ENCODE results near the gene STRN4. TPM values are rescaled to one million over a fixed set of nuclear protein-coding genes. Genes with fewer than 3 reads are reported as not detected.

The STRN4 gene
- total RNA-seq, 1 experiment from 2014 or later = 107 TPM

DNA sequence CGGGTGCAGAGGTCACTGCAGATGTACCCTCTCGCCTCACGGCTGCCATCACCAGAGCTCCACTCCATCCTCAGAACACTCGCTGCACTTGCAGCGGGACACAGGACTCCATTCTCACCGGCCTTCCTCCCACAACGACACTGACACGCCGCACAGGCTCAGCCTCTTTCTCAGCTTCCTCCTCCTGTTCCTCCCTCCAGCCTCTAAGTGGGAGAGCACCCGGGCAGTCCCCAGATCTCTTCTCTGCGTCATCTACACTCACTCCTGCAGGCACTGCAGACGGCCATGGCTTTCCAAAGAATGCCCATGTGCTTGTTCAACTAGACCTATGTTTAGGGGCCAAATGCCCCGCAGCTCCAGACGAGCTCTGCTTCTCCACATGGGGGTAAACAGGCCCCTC is 14.7 kb downstream of the STRN4 start:
- CTCF ChIA-PET = interaction anchor here (0.6 to 1.3 kb wide), 2 partner anchors 70 to 419 kb away, joined by 3 to 4 read pairs; partner anchors contain the start of gene DACT3
- peaks cover 91% of the 10 kb centered on the region for H3K79me2 ChIP-seq (ENCODE audit: insufficient read depth, low read length)

DNA sequence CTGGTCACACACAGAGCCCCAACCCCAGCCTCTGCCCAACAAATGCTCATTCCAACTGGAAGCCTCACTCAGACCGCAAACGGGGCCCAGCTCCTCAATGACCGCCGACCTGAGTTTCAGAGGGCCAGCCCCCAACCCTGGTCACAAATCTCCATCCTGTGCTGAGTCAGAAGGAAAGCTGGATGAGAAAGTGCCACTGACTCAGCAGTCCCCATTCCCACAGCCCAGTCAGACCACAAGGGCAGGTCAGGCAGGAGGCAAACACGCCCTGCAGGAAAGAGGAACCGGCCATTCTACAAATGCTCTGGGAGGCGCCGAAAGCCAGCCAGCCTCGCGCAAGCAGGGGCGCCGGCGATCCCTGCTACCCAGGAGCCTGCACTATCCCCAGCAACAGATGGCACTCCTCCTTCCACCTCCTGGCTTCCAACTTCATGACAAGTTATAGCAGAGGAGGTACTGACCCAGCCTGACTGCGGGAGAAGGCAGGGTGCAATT is 15.2 kb downstream of the STRN4 start:
- Histone ChIP-seq H3K36me3 (ENCODE audit: control insufficient read depth in 1 of 2, insufficient read depth in 2 of 2, low read length in 2 of 2) (peaks cover 51 to 54% of the 10 kb centered on the region in 2 experiments), H3K27me3 (ENCODE audit: insufficient read depth, low read length) (no peaks in the 10 kb centered on the region), H3K9me3 (ENCODE audit: control insufficient read depth in 1 of 2, insufficient read depth in 1 of 2, low read depth in 1 of 2, low read length in 2 of 2) (no peaks in the 10 kb centered on the region), H4K20me1 (ENCODE audit: insufficient read depth) (peaks cover 9% of the 10 kb centered on the region; the same call in 1 of the 2 replicates), H3K9me2 (ENCODE audit: insufficient read depth) (no peaks in the 10 kb centered on the region), H3K79me2 (ENCODE audit: insufficient read depth, low read length) (peaks cover 90% of the 10 kb centered on the region), H3K4me2 (ENCODE audit: low read length) (no peak overlapping the region), H2AFZ (ENCODE audit: low read depth, low read length, poor library complexity, severe bottlenecking) (no peak overlapping the region), H3K4me3 (replicated peaks in 1 of 2; ENCODE audit: low read depth in 1 of 2, low read length in 2 of 2) (no peak overlapping the region), H3K27ac (ENCODE audit: low read depth, low read length) (peak overlapping the region; percentile 28; the same call in 1 of the 2 replicates), H3K9ac (ENCODE audit: low read length) (no peak overlapping the region), H3K4me1 (ENCODE audit: control insufficient read depth in 1 of 2, insufficient read depth in 2 of 2, low read length in 2 of 2) (peaks cover 0 to 16% of the 10 kb centered on the region in 2 experiments; a peak in 2 of 4 replicates)
- no TSS peak for BruUV-seq (replicated peaks)
- intact Hi-C loops (cut with micrococcal nuclease) = no loop called here
- DNase-seq (ENCODE audit: low read depth, low spot score) = no peak
- ChIA-PET CTCF (interaction anchor here (0.6 to 1.3 kb wide), 3 partner anchors 17 to 419 kb away, joined by 3 to 4 read pairs (median 4); partner anchors contain the start of gene DACT3), RAD21 (ENCODE audit: low non-redundant PET in 1 of 2, low total read pairs in 2 of 2, uncharacterized antibody in 2 of 2, unreplicated experiment in 2 of 2) (no interaction called here), POLR2A (no interaction called here)
- peak; percentile 35 for ATAC-seq
- no peak for TF ChIP-seq SRF (IDR thresholded peaks at IDR 0.05; ENCODE audit: low read depth)
- TF ChIP-seq EGR1 (IDR thresholded peaks at IDR 0.05; ENCODE audit: low read depth) = no peak
- no peak for TF ChIP-seq ZNF274 (IDR thresholded peaks at IDR 0.05; ENCODE audit: low read depth, low read length)
- TF ChIP-seq JUND (IDR thresholded peaks at IDR 0.05) = no peak
- no peak for TF ChIP-seq SIN3A (IDR thresholded peaks at IDR 0.05; ENCODE audit: low read depth)
- TF ChIP-seq, protein P1, sequence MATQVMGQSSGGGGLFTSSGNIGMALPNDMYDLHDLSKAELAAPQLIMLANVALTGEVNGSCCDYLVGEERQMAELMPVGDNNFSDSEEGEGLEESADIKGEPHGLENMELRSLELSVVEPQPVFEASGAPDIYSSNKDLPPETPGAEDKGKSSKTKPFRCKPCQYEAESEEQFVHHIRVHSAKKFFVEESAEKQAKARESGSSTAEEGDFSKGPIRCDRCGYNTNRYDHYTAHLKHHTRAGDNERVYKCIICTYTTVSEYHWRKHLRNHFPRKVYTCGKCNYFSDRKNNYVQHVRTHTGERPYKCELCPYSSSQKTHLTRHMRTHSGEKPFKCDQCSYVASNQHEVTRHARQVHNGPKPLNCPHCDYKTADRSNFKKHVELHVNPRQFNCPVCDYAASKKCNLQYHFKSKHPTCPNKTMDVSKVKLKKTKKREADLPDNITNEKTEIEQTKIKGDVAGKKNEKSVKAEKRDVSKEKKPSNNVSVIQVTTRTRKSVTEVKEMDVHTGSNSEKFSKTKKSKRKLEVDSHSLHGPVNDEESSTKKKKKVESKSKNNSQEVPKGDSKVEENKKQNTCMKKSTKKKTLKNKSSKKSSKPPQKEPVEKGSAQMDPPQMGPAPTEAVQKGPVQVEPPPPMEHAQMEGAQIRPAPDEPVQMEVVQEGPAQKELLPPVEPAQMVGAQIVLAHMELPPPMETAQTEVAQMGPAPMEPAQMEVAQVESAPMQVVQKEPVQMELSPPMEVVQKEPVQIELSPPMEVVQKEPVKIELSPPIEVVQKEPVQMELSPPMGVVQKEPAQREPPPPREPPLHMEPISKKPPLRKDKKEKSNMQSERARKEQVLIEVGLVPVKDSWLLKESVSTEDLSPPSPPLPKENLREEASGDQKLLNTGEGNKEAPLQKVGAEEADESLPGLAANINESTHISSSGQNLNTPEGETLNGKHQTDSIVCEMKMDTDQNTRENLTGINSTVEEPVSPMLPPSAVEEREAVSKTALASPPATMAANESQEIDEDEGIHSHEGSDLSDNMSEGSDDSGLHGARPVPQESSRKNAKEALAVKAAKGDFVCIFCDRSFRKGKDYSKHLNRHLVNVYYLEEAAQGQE (IDR thresholded peaks at IDR 0.05; ENCODE audit: low read depth) = no peak
- no peak for TF ChIP-seq EZH2 (IDR thresholded peaks at IDR 0.05)
- TF ChIP-seq ZFX (IDR thresholded peaks at IDR 0.05) = no peak
- TF ChIP-seq EZH2phosphoT487 (IDR thresholded peaks at IDR 0.05; ENCODE audit: borderline replicate concordance) = no peak
- TF ChIP-seq SP1 (IDR thresholded peaks at IDR 0.05; ENCODE audit: low read depth) = no peak

More for the DNA sequence above, 14.7 kb downstream of the STRN4 start:
- BruUV-seq (replicated peaks) = no TSS peak
- TF ChIP-seq EGR1 (IDR thresholded peaks at IDR 0.05; ENCODE audit: low read depth) (no peak), ZFX (IDR thresholded peaks at IDR 0.05) (no peak)
- TF ChIP-seq, protein P2, sequence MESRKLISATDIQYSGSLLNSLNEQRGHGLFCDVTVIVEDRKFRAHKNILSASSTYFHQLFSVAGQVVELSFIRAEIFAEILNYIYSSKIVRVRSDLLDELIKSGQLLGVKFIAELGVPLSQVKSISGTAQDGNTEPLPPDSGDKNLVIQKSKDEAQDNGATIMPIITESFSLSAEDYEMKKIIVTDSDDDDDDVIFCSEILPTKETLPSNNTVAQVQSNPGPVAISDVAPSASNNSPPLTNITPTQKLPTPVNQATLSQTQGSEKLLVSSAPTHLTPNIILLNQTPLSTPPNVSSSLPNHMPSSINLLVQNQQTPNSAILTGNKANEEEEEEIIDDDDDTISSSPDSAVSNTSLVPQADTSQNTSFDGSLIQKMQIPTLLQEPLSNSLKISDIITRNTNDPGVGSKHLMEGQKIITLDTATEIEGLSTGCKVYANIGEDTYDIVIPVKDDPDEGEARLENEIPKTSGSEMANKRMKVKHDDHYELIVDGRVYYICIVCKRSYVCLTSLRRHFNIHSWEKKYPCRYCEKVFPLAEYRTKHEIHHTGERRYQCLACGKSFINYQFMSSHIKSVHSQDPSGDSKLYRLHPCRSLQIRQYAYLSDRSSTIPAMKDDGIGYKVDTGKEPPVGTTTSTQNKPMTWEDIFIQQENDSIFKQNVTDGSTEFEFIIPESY (IDR thresholded peaks at IDR 0.05; ENCODE audit: extremely low read depth, insufficient replicate concordance, low read length) = no peak
- H3K36me3 ChIP-seq (ENCODE audit: control insufficient read depth in 1 of 2, insufficient read depth in 2 of 2, low read length in 2 of 2) = peaks cover 52 to 53% of the 10 kb centered on the region in 2 experiments
- H3K27me3 ChIP-seq (ENCODE audit: insufficient read depth, low read length) = no peaks in the 10 kb centered on the region
- DNase-seq (ENCODE audit: low read depth, low spot score) (no peak), ATAC-seq (no peak)
- H3K4me1 ChIP-seq (ENCODE audit: control insufficient read depth in 1 of 2, insufficient read depth in 2 of 2, low read length in 2 of 2) = peaks cover 0 to 16% of the 10 kb centered on the region in 2 experiments; a peak in 2 of 4 replicates
- H3K9me3 ChIP-seq (ENCODE audit: control insufficient read depth in 1 of 2, insufficient read depth in 1 of 2, low read depth in 1 of 2, low read length in 2 of 2) = no peaks in the 10 kb centered on the region
- H3K4me3 ChIP-seq (replicated peaks in 1 of 2; ENCODE audit: low read depth in 1 of 2, low read length in 2 of 2) = no peak overlapping the region
- ChIA-PET POLR2A (interaction anchor here (0.6 kb wide), 1 partner anchor 15 kb away, joined by 5 read pairs; the partner anchor contains the start of gene PRKD2), RAD21 (ENCODE audit: low non-redundant PET in 1 of 2, low total read pairs in 2 of 2, uncharacterized antibody in 2 of 2, unreplicated experiment in 2 of 2) (no interaction called here)
- intact Hi-C loops (cut with micrococcal nuclease) = no loop called here
- no peak overlapping the region; the same call in 1 of the 2 replicates for H3K27ac ChIP-seq (ENCODE audit: low read depth, low read length)
- no peak overlapping the region for H2AFZ ChIP-seq (ENCODE audit: low read depth, low read length, poor library complexity, severe bottlenecking)
- no peaks in the 10 kb centered on the region for H3K9me2 ChIP-seq (ENCODE audit: insufficient read depth)
- H3K4me2 ChIP-seq (ENCODE audit: low read length) = no peak overlapping the region
- H3K9ac ChIP-seq (ENCODE audit: low read length) = no peak overlapping the region
- peaks cover 9% of the 10 kb centered on the region; the same call in 1 of the 2 replicates for H4K20me1 ChIP-seq (ENCODE audit: insufficient read depth)
